ENCODE data around the gene TTC39A. TPM values are rescaled to one million over a fixed set of nuclear protein-coding genes. Genes with fewer than 3 reads are reported as not detected.
A peak's percentile ranks its signal among the peaks of the same experiment; 100 is the strongest.

TTC39A gene
- polyA plus RNA-seq, 2 of the 4 experiments (the other 2 are of a cell fraction): 1.4 to 6.2 TPM

GRCh38 chr1:51329443-51330325 is 678 bp downstream of the TTC39A start:
- Histone ChIP-seq H3K4me3 (peak overlapping the region; percentile 67), H3K4me1 (peaks cover 13% of the 10 kb centered on the region), H3K4me2 (peak overlapping the region; percentile 92), H3K9me3 (no peaks in the 10 kb centered on the region), H3K27ac (peak overlapping the region; percentile 81 to 92)
- ChIA-PET CTCF (no interaction called here), POLR2A (interaction anchor here (0.5 kb wide), 1 partner anchor 362 kb away, joined by 8 read pairs; no protein-coding TSS in a partner anchor)
- FAIRE-seq (no peak), DNase-seq (ENCODE audit: low read depth in 1 of 2, low spot score in 1 of 2) (no peak), ATAC-seq (no peak)
- 72% methylated on average over 9 of the region's 26 CpGs for WGBS (ENCODE audit: missing lambda C conversion rate)
- TF ChIP-seq NR3C1 (IDR thresholded peaks at IDR 0.05): no peak
- TF ChIP-seq FOXS1 (CRISPR knock-in tag; IDR thresholded peaks at IDR 0.05): no peak
- TF ChIP-seq RAD21 (conservative IDR thresholded peaks at IDR 0.05 in 1 of 2, IDR thresholded peaks at IDR 0.05 in 1 of 2): no peak
- no peak for TF ChIP-seq SREBF2 (IDR thresholded peaks at IDR 0.05)
- TF ChIP-seq NFE2L2 (conservative IDR thresholded peaks at IDR 0.05; ENCODE audit: low read length): no peak
- TF ChIP-seq HOXB5 (CRISPR knock-in tag; IDR thresholded peaks at IDR 0.05): no peak
- TF ChIP-seq PHF8 (IDR thresholded peaks at IDR 0.05; ENCODE audit: borderline replicate concordance, low read depth): no peak
- TF ChIP-seq RARB (CRISPR knock-in tag; IDR thresholded peaks at IDR 0.05): no peak
- TF ChIP-seq MAX (IDR thresholded peaks at IDR 0.05): no peak

- CTCF ChIA-PET: no interaction called here
- FAIRE-seq: no peak
- POLR2A ChIA-PET: no interaction called here
These were observed 1.4 kb downstream of the TTC39A start for GRCh38 chr1:51328926-51329325.

GRCh38 chr1:51328279-51328678 is 2.1 kb downstream of the TTC39A start:
- H3K4me2 ChIP-seq: no peak overlapping the region
- H3K4me1 ChIP-seq: peaks cover 13% of the 10 kb centered on the region
- no peaks in the 10 kb centered on the region for H3K9me3 ChIP-seq
- FAIRE-seq (no peak), DNase-seq (ENCODE audit: low read depth in 1 of 2, low spot score in 1 of 2) (no peak), ATAC-seq (no peak)
- no peak for TF ChIP-seq ESRRA (IDR thresholded peaks at IDR 0.05; ENCODE audit: borderline replicate concordance, low read length)
- no peak for TF ChIP-seq FOSB (CRISPR knock-in tag; IDR thresholded peaks at IDR 0.05)
- no peak for TF ChIP-seq CHD4 (IDR thresholded peaks at IDR 0.05; ENCODE audit: borderline replicate concordance)
- no peak for TF ChIP-seq HMGXB4 (CRISPR knock-in tag; IDR thresholded peaks at IDR 0.05; ENCODE audit: borderline replicate concordance)
- no peak for TF ChIP-seq CHD2 (IDR thresholded peaks at IDR 0.05; ENCODE audit: low read length, partially characterized antibody)
- TF ChIP-seq E2F6 (IDR thresholded peaks at IDR 0.05; ENCODE audit: borderline replicate concordance, low read depth): no peak
- no peak for TF ChIP-seq SMC3 (IDR thresholded peaks at IDR 0.05)
- H3K4me3 ChIP-seq: no peak overlapping the region
- 82% methylated on average over 3 of the region's 3 CpGs for WGBS (ENCODE audit: missing lambda C conversion rate)
- ChIA-PET POLR2A (no interaction called here), CTCF (no interaction called here)
- no peak overlapping the region for H3K27ac ChIP-seq

More at GRCh38 chr1:51328926-51329325, 1.4 kb downstream of the TTC39A start:
- no peak for DNase-seq (ENCODE audit: low read depth in 1 of 2, low spot score in 1 of 2)
- H3K27ac ChIP-seq: no peak overlapping the region
- 91% methylated on average over 4 of the region's 4 CpGs for WGBS (ENCODE audit: missing lambda C conversion rate)
- H3K4me1 ChIP-seq: peaks cover 13% of the 10 kb centered on the region
- TF ChIP-seq HOXA7 (CRISPR knock-in tag; IDR thresholded peaks at IDR 0.05) (no peak), RNF2 (IDR thresholded peaks at IDR 0.05; ENCODE audit: borderline replicate concordance, low read depth) (no peak), RFX5 (IDR thresholded peaks at IDR 0.05) (no peak), PBX3 (IDR thresholded peaks at IDR 0.05) (no peak), HMGXB4 (CRISPR knock-in tag; IDR thresholded peaks at IDR 0.05; ENCODE audit: borderline replicate concordance) (no peak), RAD21 (conservative IDR thresholded peaks at IDR 0.05 in 1 of 2, IDR thresholded peaks at IDR 0.05 in 1 of 2) (no peak), HDAC2 (IDR thresholded peaks at IDR 0.05) (no peak), ZNF302 (CRISPR knock-in tag; IDR thresholded peaks at IDR 0.05) (no peak), RARB (CRISPR knock-in tag; IDR thresholded peaks at IDR 0.05) (no peak)
- no peak; a peak in 1 of 6 replicates for ATAC-seq
- no peak overlapping the region for H3K4me3 ChIP-seq
- H3K9me3 ChIP-seq: no peaks in the 10 kb centered on the region
- no peak overlapping the region for H3K4me2 ChIP-seq
